SH-SY5Y (cell line): ENCODE results near the gene ARHGAP23.

ENCODE experiments used
- GATA2 ChIP-seq: IDR thresholded peaks from 2 replicates; pipeline ENCODE4 v1.6.1; 2011; ENCODE audit warnings: mild to moderate bottlenecking, low read depth, low read length
- GATA3 ChIP-seq: IDR thresholded peaks from 2 replicates; pipeline ENCODE4 v1.6.1; 2011; ENCODE audit warnings: low read depth, mild to moderate bottlenecking, low read length, moderate library complexity

DNA sequence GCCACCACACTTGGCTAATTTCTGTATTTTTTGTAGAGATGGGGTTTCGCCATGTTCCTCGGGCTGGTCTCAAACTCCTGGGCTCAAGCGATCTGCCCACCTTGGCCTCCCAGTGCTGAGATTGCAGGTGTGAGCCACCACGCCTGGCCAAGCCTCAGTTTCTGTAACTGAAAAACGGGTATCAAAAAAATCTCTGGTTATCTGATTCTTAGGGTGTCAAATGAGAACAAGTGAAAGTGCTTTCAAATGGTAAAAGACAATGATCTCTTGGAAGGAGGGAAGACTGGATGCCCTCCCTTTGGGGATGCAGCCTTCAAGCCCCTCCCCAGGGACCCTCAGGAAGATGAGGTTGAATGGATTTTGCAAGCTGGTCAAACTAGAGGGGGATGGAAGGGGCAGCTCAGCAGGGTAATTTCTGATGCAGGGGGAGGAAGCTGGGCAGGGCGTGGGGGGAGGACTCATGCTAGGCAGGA is 22.3 kb downstream of the ARHGAP23 start:
- TF ChIP-seq GATA3 (no peak), GATA2 (no peak)
